Measurements from ENCODE around the gene MAGI2. TPM values are rescaled to one million over a fixed set of nuclear protein-coding genes. Genes with fewer than 3 reads are reported as not detected.

Gene MAGI2
- total RNA-seq, 2 experiments from 2014 or later = 0.03 to 0.17 TPM

DNA sequence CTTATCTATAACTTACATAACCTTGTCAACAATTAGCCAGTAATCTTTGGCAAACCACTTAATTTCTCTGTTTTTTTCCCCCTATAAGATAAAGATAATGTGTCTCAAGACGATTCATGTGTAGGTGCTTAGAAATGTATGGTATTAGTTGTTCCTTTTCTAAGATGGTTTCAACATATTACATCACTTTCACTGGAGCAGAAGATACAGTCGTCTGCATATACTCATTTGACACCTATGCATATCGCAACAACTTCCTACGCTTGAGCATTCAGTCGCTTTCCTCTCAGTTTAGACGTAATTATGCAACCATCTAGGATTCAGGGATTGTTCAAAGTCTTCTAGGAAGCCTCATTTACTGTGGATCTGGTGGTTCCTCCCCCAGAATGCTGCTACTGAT is 1258.2 kb downstream of the MAGI2 start:
- no TSS peak for BruUV-seq (replicated peaks)
- TF ChIP-seq, protein P1, sequence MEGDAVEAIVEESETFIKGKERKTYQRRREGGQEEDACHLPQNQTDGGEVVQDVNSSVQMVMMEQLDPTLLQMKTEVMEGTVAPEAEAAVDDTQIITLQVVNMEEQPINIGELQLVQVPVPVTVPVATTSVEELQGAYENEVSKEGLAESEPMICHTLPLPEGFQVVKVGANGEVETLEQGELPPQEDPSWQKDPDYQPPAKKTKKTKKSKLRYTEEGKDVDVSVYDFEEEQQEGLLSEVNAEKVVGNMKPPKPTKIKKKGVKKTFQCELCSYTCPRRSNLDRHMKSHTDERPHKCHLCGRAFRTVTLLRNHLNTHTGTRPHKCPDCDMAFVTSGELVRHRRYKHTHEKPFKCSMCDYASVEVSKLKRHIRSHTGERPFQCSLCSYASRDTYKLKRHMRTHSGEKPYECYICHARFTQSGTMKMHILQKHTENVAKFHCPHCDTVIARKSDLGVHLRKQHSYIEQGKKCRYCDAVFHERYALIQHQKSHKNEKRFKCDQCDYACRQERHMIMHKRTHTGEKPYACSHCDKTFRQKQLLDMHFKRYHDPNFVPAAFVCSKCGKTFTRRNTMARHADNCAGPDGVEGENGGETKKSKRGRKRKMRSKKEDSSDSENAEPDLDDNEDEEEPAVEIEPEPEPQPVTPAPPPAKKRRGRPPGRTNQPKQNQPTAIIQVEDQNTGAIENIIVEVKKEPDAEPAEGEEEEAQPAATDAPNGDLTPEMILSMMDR (conservative IDR thresholded peaks at IDR 0.05; ENCODE audit: low read length) = no peak
- TF ChIP-seq EZH2phosphoT487 (IDR thresholded peaks at IDR 0.05; ENCODE audit: borderline replicate concordance, low read depth, low read length) = no peak
- H2AFZ ChIP-seq (ENCODE audit: low read length) = no peak overlapping the region
- H3K9me2 ChIP-seq (ENCODE audit: insufficient read depth, low read length) = no peaks in the 10 kb centered on the region
- H3K4me3 ChIP-seq (ENCODE audit: low read depth, low read length, poor library complexity, severe bottlenecking) = no peak overlapping the region
- no peak overlapping the region for H3K4me2 ChIP-seq (ENCODE audit: low read length)
- intact Hi-C loops (cut with micrococcal nuclease; ENCODE audit: unreplicated experiment) = no loop called here
- ChIA-PET CTCF (ENCODE audit: unreplicated experiment) (no interaction called here), POLR2A (no interaction called here)
- no peak for DNase-seq (ENCODE audit: low spot score)
- H4K20me1 ChIP-seq (ENCODE audit: insufficient read depth, low read length) = no peaks in the 10 kb centered on the region
- no peaks in the 10 kb centered on the region for H3K79me2 ChIP-seq (ENCODE audit: insufficient read depth, low read depth, low read length)
- no peaks in the 10 kb centered on the region for H3K9me3 ChIP-seq (ENCODE audit: low read length)
- no peaks in the 10 kb centered on the region for H3K36me3 ChIP-seq (ENCODE audit: insufficient read depth, low read length)
- no peak overlapping the region for H3K27ac ChIP-seq (ENCODE audit: low read depth, low read length, poor library complexity, severe bottlenecking)
- no peaks in the 10 kb centered on the region for H3K4me1 ChIP-seq (ENCODE audit: insufficient read depth, low read length, poor library complexity, severe bottlenecking)

DNA sequence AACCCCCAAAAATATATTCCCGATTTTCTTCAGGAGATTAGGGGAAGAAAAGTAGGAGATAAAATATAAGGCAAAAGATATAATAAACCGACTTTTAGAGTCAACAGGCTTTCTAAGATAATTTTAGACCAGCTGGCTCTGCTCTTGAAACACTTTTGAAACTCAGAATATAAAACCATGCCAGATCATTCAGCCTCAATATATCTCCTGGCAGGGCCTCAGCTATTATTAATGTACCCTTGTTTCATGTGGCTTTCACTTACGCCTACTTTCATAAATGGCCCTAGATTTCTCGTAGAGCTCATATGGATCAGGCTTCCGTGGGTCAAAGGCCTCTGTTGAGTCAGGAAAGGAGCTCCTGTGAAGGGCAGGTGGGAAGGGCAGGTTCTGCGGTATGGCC is 1258.9 kb downstream of the MAGI2 start:
- intact Hi-C loops (cut with micrococcal nuclease; ENCODE audit: unreplicated experiment) = no loop called here

DNA sequence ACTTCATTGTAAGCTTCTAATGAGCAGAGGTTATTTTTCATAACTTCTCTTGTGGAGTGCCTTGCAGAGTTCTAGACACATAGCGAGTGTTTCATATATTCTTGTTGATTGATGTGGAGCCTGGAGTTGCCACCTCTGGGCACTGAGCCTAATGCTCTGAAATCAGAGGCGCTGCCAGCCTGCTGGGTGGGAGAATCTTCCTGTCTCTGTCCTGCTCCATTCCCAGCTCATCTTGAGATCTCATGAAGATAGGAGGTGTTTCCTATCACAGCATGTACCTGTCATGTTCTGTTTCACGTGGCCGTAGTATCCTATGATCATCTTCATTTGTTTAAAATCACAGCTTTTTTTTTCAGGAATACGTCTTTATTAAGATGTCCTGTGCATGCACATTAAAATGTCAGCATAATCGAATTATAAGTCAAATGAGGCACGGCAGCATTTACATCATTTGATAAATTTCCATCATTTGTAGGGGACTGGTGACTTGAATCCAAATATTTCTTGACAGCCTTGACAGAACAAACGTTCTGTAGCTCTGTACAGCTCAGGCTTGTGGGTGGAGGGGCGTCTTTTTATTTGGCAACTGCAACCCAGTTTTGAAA is 1261.9 kb downstream of the MAGI2 start:
- POLR2A ChIA-PET = interaction anchor here (0.7 kb wide), 1 partner anchor 773 kb away, joined by 3 read pairs; no protein-coding TSS in a partner anchor
- Histone ChIP-seq H3K4me1 (ENCODE audit: insufficient read depth, low read length, poor library complexity, severe bottlenecking) (no peaks in the 10 kb centered on the region), H3K9me2 (ENCODE audit: insufficient read depth, low read length) (no peaks in the 10 kb centered on the region), H3K79me2 (ENCODE audit: insufficient read depth, low read depth, low read length) (no peaks in the 10 kb centered on the region), H2AFZ (ENCODE audit: low read length) (no peak overlapping the region), H3K9me3 (ENCODE audit: low read length) (no peaks in the 10 kb centered on the region), H3K4me2 (ENCODE audit: low read length) (no peak overlapping the region), H3K27ac (ENCODE audit: low read depth, low read length, poor library complexity, severe bottlenecking) (no peak overlapping the region), H3K36me3 (ENCODE audit: insufficient read depth, low read length) (no peaks in the 10 kb centered on the region), H3K4me3 (ENCODE audit: low read depth, low read length, poor library complexity, severe bottlenecking) (no peak overlapping the region), H4K20me1 (ENCODE audit: insufficient read depth, low read length) (no peaks in the 10 kb centered on the region)
- TF ChIP-seq EZH2phosphoT487 (IDR thresholded peaks at IDR 0.05; ENCODE audit: borderline replicate concordance, low read depth, low read length) = no peak
- TF ChIP-seq, protein P1 (conservative IDR thresholded peaks at IDR 0.05; ENCODE audit: low read length) = no peak
- no TSS peak for BruUV-seq (replicated peaks)
- intact Hi-C loops (cut with micrococcal nuclease; ENCODE audit: unreplicated experiment) = no loop called here
- CTCF ChIA-PET (ENCODE audit: unreplicated experiment) = interaction anchor here (0.7 kb wide), 1 partner anchor 9 kb away, joined by 3 read pairs; no protein-coding TSS in a partner anchor
- DNase-seq (ENCODE audit: low spot score) = no peak

More for the DNA sequence above, 1258.9 kb downstream of the MAGI2 start:
- Histone ChIP-seq H3K4me2 (ENCODE audit: low read length) (no peak overlapping the region), H3K9me2 (ENCODE audit: insufficient read depth, low read length) (no peaks in the 10 kb centered on the region), H2AFZ (ENCODE audit: low read length) (no peak overlapping the region), H3K79me2 (ENCODE audit: insufficient read depth, low read depth, low read length) (no peaks in the 10 kb centered on the region), H3K27ac (ENCODE audit: low read depth, low read length, poor library complexity, severe bottlenecking) (no peak overlapping the region), H4K20me1 (ENCODE audit: insufficient read depth, low read length) (no peaks in the 10 kb centered on the region), H3K4me1 (ENCODE audit: insufficient read depth, low read length, poor library complexity, severe bottlenecking) (no peaks in the 10 kb centered on the region), H3K9me3 (ENCODE audit: low read length) (no peaks in the 10 kb centered on the region), H3K4me3 (ENCODE audit: low read depth, low read length, poor library complexity, severe bottlenecking) (no peak overlapping the region), H3K36me3 (ENCODE audit: insufficient read depth, low read length) (no peaks in the 10 kb centered on the region)
- no TSS peak for BruUV-seq (replicated peaks)
- POLR2A ChIA-PET = no interaction called here
- CTCF ChIA-PET (ENCODE audit: unreplicated experiment) = no interaction called here
- no peak for TF ChIP-seq EZH2phosphoT487 (IDR thresholded peaks at IDR 0.05; ENCODE audit: borderline replicate concordance, low read depth, low read length)
- TF ChIP-seq, protein P1 (conservative IDR thresholded peaks at IDR 0.05; ENCODE audit: low read length) = no peak
- no peak for DNase-seq (ENCODE audit: low spot score)
